Urothelium cell line (cell line): ENCODE measurements around the gene CNGA1.

Experiments
- DNase-seq: peaks from one replicate; pipeline ENCODE4 v3.0.0; 2011; ENCODE audit warnings: low spot score, mixed read lengths
- FAIRE-seq: peaks from 2 replicates; lab custom pipeline; 2011; peaks lifted over from hg19 to GRCh38; lab: Jason Lieb, UNC

CNGA1 gene

DNA sequence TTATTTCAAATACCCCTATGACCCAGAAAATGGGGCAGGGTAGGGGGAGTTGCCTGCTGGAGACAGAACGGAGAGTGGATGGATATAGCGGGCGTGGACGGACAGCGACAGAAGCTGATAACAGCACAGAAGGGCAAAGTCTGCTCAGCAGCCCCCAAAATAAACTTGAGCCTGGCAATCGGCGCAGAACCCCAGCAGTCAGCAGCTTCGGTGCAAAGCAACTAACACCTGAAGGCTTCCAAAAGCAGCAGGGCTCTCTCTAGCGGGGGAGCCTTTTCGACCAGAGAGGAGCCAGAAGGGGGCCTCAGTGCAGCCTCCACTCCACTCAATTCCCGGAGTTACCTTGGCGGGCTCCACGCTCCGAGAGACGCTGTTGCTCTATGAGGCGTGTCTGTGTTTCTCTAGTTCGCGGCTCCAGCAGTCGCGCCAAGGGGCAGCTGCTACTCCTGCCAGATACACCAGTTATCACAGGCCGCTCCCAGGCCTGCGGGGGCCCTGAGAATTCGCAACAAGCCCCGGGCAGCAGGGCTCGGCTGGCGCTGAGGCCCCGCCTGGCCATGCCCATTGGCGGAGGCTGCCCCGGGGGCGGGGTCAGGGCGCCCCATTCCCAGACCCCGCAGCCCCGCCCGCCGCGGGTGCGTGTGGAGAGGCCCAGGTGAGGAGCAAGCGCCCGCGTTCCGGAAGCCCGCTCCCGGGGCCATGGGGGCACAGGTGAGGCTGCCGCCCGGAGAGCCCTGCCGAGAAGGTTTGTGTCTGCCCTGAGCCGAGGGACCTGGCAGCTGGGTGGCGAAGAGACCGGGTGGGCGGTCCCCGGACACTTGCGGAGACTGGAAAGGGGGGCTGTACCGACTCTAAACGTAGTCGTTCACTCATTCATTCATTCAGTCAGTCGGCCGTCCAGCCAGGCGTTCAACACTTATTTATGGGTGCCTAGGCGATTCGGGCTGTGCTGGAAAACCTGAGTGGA lies at the start of gene CNGA1, which contains the start of gene NIPAL1:
Gene CNGA1 (minus strand): TSS at position 541 of the 967 bp plus-strand sequence. CDS start 63,992 bp downstream, outside the sequence.
Gene NIPAL1 (plus strand): TSS at position 632 of the 967 bp plus-strand sequence. CDS start 68 bp downstream, at position 700.
- DNase-seq (peak; percentile 98), FAIRE-seq (peak; percentile 81)

DNA sequence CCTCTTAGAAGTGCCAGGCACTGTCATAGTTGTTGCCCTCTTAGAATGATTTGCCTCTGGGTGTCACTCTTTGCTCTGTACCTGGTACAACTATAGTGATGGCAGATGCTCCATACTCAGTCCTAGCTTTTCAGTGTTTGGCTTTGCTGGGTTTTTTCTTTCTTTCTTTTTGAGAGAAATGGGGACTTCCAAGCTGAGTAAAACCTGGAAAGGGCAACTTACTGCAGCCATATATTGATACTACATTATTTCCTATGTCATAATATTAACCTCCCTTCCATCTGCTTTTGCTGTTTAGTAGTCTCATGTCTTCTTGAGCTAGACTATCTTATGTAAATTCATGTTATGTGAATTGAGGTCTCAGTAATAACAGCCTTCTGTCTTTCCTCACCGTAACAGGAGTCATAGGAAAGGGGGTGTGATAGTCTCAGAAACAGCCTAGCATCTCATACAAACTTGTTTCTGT lies 49.1 kb upstream of the CNGA1 start:
- DNase-seq = no peak
- no peak for FAIRE-seq

DNA sequence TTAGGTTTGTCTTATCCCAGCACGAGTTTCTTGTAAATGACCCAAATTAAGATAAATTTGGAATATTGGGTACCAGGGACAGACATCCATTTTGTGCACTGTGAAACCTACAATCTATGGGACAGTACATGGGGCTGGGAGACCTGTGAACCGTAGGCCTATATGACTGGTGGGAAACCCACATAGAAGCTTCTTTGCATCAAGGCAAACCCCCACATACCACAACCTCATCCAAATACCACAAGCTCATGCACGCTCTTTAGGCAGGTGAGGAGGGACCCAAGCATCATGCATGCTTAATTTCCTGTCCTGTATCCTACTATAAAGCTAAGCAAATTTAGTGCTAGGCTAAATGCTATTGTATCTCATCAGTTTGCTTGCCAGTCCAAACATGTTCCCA lies 47.9 kb upstream of the CNGA1 start:
- DNase-seq = no peak
- FAIRE-seq = no peak

DNA sequence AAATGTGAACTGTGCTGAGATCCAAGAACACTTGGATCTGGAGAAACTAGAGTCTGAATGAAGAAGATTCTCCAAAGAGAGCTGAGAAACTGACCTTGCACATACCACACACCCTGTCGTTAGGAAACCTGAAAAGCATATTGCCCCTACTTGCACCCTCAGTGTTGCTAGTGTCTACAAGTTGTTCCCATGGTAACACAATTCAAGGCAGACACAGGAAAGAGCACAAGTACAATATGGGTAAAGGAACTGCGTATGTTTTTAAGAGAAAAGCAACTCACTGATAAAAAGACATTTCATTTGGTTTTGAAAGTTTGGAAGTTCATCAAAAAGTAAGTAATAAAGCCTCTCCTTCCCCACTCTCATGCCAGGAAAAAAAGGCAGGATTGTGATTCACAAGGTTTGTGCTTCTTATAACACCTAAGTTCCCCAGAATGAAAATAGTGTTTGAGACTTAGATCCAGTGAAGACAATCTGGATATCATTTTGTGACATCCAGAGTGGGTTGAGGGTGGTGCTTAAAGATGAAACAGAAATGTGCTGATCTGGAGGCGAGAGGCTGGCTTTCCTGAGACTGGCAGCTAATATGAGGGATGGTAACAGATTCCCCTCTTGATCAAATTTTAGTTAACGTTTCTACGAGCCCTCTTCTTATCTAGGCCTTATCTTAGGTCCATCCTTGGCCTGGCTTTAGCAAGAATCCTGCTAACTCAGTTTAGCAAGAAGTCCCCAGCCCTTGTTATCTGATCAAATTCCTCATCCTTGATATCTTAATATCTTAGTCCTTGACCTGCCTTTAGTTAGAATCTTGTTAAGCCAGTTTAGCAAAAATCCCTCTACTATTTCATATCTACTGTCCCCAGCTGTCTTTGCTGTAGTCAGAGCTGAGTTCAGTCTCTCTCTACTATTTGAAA lies 42.4 kb upstream of the CNGA1 start:
- FAIRE-seq = no peak
- no peak for DNase-seq

DNA sequence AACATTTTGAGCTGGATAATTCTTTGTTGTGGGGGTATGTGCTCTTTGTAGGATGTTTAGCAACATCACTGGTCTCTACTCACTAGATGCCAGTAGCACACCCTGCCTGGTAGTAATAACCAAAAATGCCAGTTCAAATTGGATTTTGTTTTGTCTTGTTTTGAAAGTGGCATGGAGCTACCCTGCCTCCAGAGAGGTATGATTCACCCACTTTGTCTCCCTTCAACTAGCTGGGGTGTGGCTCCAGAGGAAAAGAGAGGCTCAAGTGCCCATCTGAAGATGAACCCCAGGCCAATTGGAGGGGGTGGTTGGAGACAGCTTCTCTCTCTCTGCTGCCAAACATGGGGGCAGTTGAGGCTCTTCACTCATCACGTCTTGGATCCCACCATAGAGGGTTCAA lies 34.6 kb upstream of the CNGA1 start:
- DNase-seq (no peak), FAIRE-seq (no peak)

DNA sequence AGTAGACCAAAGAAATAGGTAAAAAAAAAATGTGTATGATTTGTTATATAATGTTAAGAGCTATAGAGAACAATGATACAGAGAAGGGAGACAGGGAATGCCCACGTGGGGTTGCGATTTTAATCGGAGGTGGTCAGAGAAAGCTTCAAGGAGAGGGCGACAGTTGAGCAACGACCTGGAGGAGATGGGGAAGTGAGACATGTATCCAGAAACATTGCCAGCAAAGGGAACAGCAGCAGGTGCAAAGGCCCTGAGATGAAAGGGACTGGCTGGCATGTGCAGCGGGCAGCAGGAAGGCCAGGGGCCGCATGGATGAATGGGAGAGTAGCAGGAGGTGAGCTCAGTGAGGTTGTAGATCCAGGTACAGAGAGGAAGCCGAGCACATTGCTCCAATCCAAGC lies 33.0 kb upstream of the CNGA1 start:
- FAIRE-seq (no peak), DNase-seq (no peak)

DNA sequence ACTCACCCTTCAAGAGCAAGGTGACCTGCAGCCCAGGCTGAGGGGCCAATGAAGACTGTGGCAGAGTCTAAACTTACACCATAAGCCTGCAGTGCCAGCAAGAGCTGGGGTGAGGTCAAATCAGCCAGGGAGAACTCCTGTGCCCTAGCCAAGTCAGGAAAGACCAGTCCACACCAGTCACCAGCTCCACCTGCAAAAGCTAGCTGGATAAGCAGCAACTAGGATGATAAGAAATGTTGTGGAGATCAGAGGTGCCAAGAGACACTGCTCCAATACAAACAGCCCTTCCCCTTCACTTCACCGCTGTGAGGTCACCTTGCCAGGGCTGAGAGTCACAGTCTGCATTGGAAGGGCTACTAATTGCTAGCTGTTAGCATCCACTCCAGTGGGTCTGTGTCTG lies 31.4 kb upstream of the CNGA1 start:
- FAIRE-seq (peak; percentile 5), DNase-seq (no peak)

DNA sequence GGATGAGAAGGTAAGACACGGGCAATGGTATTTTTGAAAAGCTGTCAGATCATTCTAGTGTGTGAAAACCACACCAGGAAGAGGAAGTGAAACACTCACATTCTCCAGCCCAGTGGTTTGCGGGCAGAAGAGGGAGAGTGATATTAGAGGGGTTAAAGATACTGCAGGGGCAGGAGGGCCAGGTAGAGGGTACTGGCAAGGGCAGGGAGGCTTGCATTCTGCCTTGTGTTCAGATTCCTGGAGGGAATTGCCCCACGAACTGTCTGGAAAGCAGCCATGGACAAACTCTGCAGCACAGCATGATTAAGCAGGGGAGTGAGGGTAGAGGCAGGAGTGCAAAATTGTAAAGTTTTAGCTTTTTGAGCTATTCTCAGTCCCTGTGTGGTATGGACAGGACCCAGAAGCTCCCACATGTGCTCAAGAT lies 31.0 kb upstream of the CNGA1 start:
- FAIRE-seq (no peak), DNase-seq (no peak)

DNA sequence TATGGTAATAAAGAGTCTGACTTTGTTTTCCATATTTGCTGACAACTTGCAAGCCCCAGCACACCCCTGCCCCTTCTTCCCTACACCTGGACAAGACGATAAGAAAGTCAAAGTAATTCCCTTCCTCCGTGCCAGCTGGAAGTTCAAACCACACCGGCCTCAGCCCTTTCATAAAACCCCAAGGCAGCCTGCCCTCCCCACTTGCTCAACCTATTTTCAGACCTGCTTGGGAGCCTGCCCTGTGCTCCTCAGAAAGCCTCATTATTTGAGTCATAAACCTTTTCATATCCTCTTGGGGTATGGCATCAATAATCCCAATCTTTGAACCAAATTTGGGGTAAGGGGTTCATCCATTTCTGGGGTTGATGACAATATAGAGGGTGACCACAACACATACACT lies 29.6 kb upstream of the CNGA1 start:
- no peak for FAIRE-seq
- no peak for DNase-seq

DNA sequence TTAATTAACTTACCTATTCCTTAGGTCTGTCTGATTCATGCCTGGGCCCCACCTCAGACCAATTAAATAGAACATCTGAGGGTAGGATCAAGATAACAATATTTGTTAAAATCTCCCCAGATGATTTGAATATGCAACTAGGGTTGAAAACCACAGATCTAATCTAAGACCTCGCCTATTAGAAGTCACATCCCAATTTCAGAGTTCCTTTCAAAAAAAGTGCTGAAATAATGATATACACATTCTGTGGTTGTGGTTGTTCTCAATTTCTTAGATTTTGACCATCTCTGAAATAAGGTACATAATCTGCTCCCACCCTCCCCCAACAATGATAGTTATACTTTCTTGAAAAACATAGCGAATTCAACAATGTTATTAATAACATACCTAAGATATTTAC lies 27.8 kb upstream of the CNGA1 start:
- FAIRE-seq (no peak), DNase-seq (no peak)

DNA sequence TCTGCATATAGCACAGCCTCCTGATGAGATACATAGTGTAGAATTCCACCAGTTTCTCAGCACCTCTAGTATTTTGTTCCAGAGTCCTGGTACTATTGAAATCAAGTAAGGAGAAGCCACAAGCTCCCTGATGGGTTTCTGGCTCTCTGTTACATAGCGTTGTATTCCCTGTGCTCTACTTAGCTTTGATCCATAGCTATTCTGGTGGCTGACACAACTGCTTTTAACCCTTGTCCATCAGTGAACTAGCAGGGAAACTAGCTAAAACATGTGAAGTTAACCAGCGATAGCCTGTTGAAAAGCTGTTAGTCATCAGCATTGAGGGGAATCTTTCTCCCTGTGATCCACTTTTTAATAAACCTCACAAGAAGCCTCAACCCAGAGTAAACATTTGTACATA lies 27.0 kb upstream of the CNGA1 start:
- no peak for DNase-seq
- no peak for FAIRE-seq

DNA sequence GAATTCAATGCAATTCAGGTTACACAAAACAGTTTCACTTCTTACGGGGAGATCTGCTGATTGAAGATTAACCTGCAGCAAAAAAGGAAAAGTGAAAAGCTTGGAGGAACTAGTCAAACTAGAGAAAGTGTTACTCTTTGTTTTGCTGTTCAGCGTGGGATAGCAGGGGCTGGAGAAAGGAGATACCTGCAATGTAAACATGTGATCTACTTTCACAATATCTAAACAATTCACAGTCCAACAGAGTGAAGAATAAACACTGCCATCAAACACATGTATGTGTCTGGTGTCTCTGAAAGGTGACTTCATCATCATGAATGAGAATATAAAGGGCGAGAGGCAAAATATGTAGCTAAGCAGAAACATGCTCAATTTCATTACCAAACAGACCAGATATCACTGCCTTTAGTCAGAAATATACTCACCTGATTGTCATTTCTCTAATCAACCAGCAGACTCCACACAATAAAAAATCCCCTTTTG lies 26.5 kb upstream of the CNGA1 start:
- FAIRE-seq (no peak), DNase-seq (no peak)

DNA sequence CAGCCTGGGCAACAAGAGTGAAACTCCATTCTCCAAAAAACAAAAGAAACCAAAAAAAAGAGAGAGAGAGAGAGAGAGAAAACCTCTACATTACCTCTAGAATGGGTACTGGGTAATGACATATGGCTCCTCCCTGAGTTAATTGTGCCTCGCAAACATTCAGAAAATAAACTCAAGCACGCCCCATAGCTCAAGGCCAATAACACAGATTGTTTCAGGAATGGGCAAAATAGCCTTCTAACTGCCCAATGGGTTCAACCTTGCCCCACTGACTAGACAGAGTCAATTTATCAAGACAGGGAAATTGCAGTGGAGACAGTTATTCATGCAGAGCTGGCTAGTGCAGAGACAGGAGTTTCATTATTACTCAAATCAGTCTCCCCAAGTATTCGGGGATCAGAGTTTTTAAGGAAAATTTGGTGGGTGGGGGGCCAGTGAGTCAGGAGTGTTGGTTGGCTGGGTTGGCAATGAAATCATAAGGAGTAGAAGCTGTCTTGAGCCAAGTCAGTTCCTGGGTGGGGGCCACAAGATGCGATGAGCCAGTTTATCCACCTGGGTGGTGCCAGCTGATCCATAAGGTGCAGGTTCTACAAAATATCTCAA lies 25.2 kb upstream of the CNGA1 start:
- FAIRE-seq = no peak

DNA sequence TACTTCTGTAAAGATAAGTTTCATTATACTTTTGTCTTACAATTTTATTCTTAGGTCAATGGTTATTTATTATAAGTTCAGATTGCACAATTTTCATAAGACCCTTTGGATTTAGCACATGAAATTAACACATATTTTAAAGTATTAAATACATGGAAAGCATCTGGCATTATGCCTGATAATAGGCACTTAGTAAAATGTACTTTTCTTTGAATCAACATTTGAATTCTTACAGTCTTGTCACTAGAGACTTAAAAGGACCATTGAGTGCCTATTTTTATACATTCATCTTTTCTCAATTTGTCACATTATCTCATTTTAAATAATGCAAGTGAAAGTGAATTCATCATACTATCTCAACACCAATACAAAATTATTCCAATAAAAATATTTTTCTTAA lies 23.1 kb upstream of the CNGA1 start:
- no peak for DNase-seq
- FAIRE-seq = no peak

More for the DNA sequence above, 25.2 kb upstream of the CNGA1 start:
- DNase-seq = no peak

DNA sequence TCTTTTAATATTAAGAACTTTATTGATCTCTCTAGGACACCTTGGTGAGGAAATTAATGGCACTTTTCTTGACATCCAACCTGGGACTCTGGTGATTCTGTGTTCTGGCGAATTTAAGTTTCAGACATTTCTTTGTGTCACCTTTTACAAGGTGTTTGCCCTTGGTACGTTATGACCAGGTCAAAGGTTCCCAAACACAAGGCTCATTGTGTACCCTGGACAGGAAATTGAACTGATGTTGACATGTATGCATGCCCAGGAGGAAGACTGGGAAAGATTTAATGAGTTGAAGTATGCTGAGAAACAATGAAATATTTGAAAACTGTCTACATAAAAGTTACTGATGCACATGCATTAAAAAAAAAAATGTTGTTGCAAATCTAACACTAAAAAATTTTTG lies 22.2 kb upstream of the CNGA1 start:
- no peak for FAIRE-seq

DNA sequence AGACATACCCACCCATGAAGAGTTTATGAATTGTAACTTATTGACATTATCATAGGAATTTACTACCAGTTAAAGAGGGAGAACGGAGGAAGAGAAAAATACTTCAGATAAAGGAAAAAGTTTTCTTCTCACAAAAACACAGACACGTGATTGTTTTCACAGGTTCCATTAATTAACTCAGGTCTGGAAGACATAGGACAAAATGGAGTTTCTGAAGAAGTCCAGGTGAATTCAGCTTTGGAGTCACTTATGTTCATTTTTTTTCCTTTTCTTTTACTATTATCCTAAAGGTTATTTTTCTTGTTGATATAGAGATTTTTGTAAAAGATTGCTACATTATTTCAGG lies 20.6 kb upstream of the CNGA1 start:
- DNase-seq (no peak), FAIRE-seq (no peak)

More for the DNA sequence above, 22.2 kb upstream of the CNGA1 start:
- no peak for DNase-seq

DNA sequence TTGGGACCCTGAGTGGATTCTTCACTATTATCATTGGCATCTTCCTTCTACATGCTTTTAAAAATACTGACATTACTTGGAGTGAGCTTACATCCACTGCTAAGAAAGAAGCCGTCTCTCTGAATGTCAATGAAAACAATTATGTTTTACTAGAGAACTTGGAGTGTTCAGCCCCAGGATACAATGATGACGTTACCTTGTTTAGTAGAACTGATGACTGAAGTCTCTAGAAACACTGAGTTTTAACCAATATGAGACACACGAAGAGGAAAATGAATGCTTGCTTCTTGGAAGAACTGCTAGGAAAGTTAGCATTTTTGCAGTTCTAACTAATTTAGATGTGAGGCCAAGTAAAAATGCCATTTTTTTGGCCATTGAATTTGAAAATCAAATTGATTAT lies 19.5 kb upstream of the CNGA1 start:
- FAIRE-seq (no peak), DNase-seq (no peak)

DNA sequence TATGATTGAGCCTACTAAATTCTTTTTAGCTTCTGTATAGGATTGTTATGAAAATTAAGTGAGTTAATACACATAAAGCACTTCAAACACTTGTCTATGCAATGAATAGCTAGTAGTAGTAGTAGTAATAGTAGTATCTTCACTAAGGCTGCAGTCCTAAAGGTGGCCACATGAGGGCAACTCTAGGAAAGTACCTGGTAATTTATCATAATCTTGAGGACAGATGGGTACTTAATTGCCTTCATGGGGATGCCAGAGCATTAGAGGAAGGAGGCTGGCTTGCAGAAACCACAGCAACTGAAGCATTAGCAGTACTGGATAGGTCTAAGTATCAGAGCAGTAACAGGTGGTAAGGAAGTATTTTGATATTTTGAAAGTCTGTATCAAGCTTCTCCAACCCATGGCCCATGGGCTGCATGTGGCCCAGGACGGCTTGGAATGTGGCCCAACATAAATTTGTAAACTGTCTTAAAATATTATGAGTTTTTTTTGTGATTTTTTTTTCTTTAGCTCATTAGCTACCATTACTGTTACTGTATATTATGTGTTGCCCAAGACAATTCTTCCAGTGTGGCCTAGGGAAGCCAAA lies 17.4 kb upstream of the CNGA1 start:
- no peak for FAIRE-seq
- peak; percentile 37 for DNase-seq

DNA sequence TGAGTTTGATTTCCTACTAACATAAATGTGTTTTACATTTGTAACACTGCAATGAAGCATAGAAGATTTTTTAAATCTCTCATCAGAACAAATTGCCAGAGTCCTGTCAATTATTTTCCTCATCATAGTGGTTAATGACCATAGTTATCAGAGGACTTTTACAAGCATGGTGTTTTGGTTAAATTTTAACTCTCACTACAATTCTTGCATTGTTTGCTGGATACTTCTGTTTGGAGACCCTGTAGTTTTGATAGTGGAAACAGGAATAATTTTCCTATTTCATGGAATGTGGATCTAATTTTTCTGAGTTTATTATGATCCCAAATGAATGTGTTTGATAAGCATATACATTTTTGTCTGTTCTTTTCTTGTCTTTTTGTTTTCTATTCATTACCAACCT lies 16.9 kb upstream of the CNGA1 start:
- DNase-seq (no peak), FAIRE-seq (no peak)

DNA sequence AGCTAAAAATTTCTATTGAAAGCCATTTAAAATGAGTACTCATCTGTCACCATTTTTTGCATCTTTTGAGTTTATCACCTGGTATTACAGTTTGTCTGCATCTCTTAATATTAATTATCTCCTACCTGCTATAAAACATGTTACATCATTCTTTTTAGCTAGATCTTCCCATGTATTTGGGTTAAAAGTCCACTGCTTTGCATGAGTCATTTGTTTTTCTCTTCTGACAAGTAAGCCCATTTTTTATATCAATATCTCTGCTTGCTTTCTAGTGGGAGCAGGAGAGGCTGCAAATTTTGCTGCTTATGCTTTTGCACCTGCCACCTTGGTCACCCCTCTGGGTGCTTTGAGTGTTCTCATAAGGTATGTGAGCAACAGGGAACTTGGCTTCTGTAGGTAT lies 16.2 kb upstream of the CNGA1 start:
- DNase-seq (no peak), FAIRE-seq (no peak)
